ENCODE data around the gene NDFIP1. TPM values are rescaled to one million over a fixed set of nuclear protein-coding genes. Genes with fewer than 3 reads are reported as not detected.

NDFIP1 gene
- total RNA-seq, 1 experiment from 2014 or later: 49.3 TPM

- H3K9me3 ChIP-seq (ENCODE audit: low read depth, low read length, poor library complexity, severe bottlenecking): no peaks in the 10 kb centered on the region
- intact Hi-C loops (cut with micrococcal nuclease; ENCODE audit: unreplicated experiment): no loop called here
- ChIA-PET CTCF (interaction anchor here (0.6 kb wide), 1 partner anchor 12 kb away, joined by 4 read pairs; no protein-coding TSS in a partner anchor), POLR2A (ENCODE audit: low non-redundant PET) (no interaction called here)
- no peak overlapping the region for H3K27ac ChIP-seq (ENCODE audit: low read depth, low read length, poor library complexity, severe bottlenecking)
- TF ChIP-seq, protein P1, sequence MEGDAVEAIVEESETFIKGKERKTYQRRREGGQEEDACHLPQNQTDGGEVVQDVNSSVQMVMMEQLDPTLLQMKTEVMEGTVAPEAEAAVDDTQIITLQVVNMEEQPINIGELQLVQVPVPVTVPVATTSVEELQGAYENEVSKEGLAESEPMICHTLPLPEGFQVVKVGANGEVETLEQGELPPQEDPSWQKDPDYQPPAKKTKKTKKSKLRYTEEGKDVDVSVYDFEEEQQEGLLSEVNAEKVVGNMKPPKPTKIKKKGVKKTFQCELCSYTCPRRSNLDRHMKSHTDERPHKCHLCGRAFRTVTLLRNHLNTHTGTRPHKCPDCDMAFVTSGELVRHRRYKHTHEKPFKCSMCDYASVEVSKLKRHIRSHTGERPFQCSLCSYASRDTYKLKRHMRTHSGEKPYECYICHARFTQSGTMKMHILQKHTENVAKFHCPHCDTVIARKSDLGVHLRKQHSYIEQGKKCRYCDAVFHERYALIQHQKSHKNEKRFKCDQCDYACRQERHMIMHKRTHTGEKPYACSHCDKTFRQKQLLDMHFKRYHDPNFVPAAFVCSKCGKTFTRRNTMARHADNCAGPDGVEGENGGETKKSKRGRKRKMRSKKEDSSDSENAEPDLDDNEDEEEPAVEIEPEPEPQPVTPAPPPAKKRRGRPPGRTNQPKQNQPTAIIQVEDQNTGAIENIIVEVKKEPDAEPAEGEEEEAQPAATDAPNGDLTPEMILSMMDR (conservative IDR thresholded peaks at IDR 0.05; ENCODE audit: low read depth, low read length): no peak
- TF ChIP-seq EZH2 (IDR thresholded peaks at IDR 0.05; ENCODE audit: borderline replicate concordance, low read depth, low read length, poor library complexity, severe bottlenecking): no peak
- H3K4me3 ChIP-seq (ENCODE audit: low read depth, low read length, poor library complexity, severe bottlenecking): no peak overlapping the region
- no peaks in the 10 kb centered on the region for H3K27me3 ChIP-seq (replicated peaks; ENCODE audit: insufficient read depth, low read depth, low read length, poor library complexity)
- peaks cover 11% of the 10 kb centered on the region for H3K36me3 ChIP-seq (ENCODE audit: insufficient read depth, low read length, poor library complexity, severe bottlenecking)
- DNase-seq (ENCODE audit: low spot score): no peak
- BruUV-seq (replicated peaks): no TSS peak
- H3K4me1 ChIP-seq (ENCODE audit: insufficient read depth, low read length, poor library complexity, severe bottlenecking): peaks cover 14% of the 10 kb centered on the region
Measured at GRCh38 chr5:142131394-142131793, 22.8 kb downstream of the NDFIP1 start.

- no TSS peak for BruUV-seq (replicated peaks)
- no peak for DNase-seq (ENCODE audit: low spot score)
- no peak overlapping the region for H3K4me3 ChIP-seq (ENCODE audit: low read depth, low read length, poor library complexity, severe bottlenecking)
- CTCF ChIA-PET: no interaction called here
- no peak for TF ChIP-seq EZH2 (IDR thresholded peaks at IDR 0.05; ENCODE audit: borderline replicate concordance, low read depth, low read length, poor library complexity, severe bottlenecking)
- TF ChIP-seq, protein P1 (conservative IDR thresholded peaks at IDR 0.05; ENCODE audit: low read depth, low read length): no peak
- POLR2A ChIA-PET (ENCODE audit: low non-redundant PET): interaction anchor here (0.7 kb wide), 1 partner anchor 1067 kb away, joined by 3 read pairs; no protein-coding TSS in a partner anchor
- peaks cover 12% of the 10 kb centered on the region for H3K36me3 ChIP-seq (ENCODE audit: insufficient read depth, low read length, poor library complexity, severe bottlenecking)
- H3K27ac ChIP-seq (ENCODE audit: low read depth, low read length, poor library complexity, severe bottlenecking): no peak overlapping the region
- no peaks in the 10 kb centered on the region for H3K27me3 ChIP-seq (replicated peaks; ENCODE audit: insufficient read depth, low read depth, low read length, poor library complexity)
- no peaks in the 10 kb centered on the region for H3K9me3 ChIP-seq (ENCODE audit: low read depth, low read length, poor library complexity, severe bottlenecking)
- H3K4me1 ChIP-seq (ENCODE audit: insufficient read depth, low read length, poor library complexity, severe bottlenecking): peaks cover 14% of the 10 kb centered on the region
- intact Hi-C loops (cut with micrococcal nuclease; ENCODE audit: unreplicated experiment): no loop called here
Measured at GRCh38 chr5:142132916-142133315, 24.3 kb downstream of the NDFIP1 start.

DNA sequence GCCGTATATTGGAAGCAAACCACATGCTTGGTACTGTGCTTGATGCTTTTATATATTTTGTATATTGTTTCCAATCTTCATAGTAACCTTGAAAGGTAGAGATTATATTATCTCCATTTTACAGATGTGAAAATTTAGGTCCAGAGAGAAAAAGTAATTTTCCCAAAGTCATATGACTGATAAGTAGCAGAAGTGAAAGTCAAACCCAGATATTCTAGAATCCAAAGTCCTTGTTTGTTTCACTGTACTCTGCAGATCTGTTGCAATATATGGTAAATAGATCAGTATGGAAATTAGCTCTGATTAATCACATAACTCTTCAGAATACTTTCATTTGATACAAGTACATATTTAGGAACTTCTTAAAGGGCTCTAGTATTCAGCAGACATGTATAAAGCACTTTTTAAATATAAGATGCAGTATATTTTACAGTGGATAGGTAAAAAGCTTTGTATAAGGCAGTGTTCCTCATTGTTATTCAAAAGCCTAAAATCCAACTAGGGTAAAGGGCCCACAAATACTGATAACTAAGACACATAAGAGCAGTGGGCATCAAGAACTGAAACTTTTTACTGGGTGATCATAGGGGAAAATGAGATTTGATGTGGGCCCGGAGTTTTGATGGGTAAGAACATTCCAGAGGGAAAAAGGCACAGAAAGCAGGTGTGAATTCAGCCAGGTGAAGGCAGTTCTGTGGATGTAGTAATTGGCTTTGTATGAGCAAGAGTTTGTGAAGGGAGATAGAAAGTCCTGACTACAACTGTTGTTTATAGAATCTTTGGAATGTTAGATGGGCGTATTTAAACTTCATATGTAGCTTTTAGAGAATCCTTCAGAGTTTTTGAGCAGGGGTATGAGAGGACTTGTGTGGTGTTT is 25.0 kb downstream of the NDFIP1 start:
- H3K4me3 ChIP-seq (ENCODE audit: low read depth, low read length, poor library complexity, severe bottlenecking): no peak overlapping the region
- no TSS peak for BruUV-seq (replicated peaks)
- H3K27me3 ChIP-seq (replicated peaks; ENCODE audit: insufficient read depth, low read depth, low read length, poor library complexity): no peaks in the 10 kb centered on the region
- POLR2A ChIA-PET (ENCODE audit: low non-redundant PET): interaction anchor here (0.7 kb wide), 1 partner anchor 1067 kb away, joined by 3 read pairs; no protein-coding TSS in a partner anchor
- CTCF ChIA-PET: no interaction called here
- no peak overlapping the region for H3K27ac ChIP-seq (ENCODE audit: low read depth, low read length, poor library complexity, severe bottlenecking)
- peaks cover 12% of the 10 kb centered on the region for H3K36me3 ChIP-seq (ENCODE audit: insufficient read depth, low read length, poor library complexity, severe bottlenecking)
- DNase-seq (ENCODE audit: low spot score): no peak
- peaks cover 7% of the 10 kb centered on the region for H3K4me1 ChIP-seq (ENCODE audit: insufficient read depth, low read length, poor library complexity, severe bottlenecking)
- no peak for TF ChIP-seq EZH2 (IDR thresholded peaks at IDR 0.05; ENCODE audit: borderline replicate concordance, low read depth, low read length, poor library complexity, severe bottlenecking)
- TF ChIP-seq, protein P1 (conservative IDR thresholded peaks at IDR 0.05; ENCODE audit: low read depth, low read length): no peak
- H3K9me3 ChIP-seq (ENCODE audit: low read depth, low read length, poor library complexity, severe bottlenecking): no peaks in the 10 kb centered on the region
- intact Hi-C loops (cut with micrococcal nuclease; ENCODE audit: unreplicated experiment): no loop called here
